ENCODE measurements around the gene ADIG.
"Not testable (repeated sequence)": the region's sequence is repeated elsewhere in the genome, so short reads cannot be mapped to it uniquely, and the experiment has no call there.

GRCh38 chr20:38592411-38592790 is 11.4 kb downstream of the ADIG start:
- TF ChIP-seq ZNF274 (IDR thresholded peaks at IDR 0.05; ENCODE audit: low read depth, low read length); YY1 (IDR thresholded peaks at IDR 0.05; ENCODE audit: insufficient read depth, insufficient read length): not testable (repeated sequence)

Data from NT2/D1 (cell line).